A673 (cell line): Measurements from ENCODE around the gene LMNB1. TPM values are rescaled to one million over a fixed set of nuclear protein-coding genes. Genes with fewer than 3 reads are reported as not detected.

Source experiments
- BruUV-seq: library from RNA; stranded (reverse); fragments of 400-500 nt; replicated peaks from 2 replicates; lab custom pipeline; 2021; lab: Mats Ljungman, UMichigan
- CTCF ChIA-PET: fragments of 300-600 bp; sonication (Branson Sonifier 250); formaldehyde crosslinking; loops from one replicate; lab custom pipeline; 2022; ENCODE audit warnings: antibody characterized with exemption; lab: Charles Lee
- POLR2A ChIA-PET: fragments of 300-600 bp; sonication (Branson Sonifier 250); formaldehyde crosslinking; loops from one replicate; lab custom pipeline; 2022; ENCODE audit warnings: antibody characterized with exemption; ENCODE audit not compliant: low non-redundant PET; lab: Charles Lee
- DNase-seq: peaks from one replicate; pipeline ENCODE4 v3.0.0-alpha.2; 2015; ENCODE audit warnings: low spot score
- H3K27ac ChIP-seq: fragments of 200-600 bp; sonication (generic); 2 replicates; pipeline ENCODE4 v1.5.1; 2016; ENCODE audit warnings: mixed run types, low read depth, mild to moderate bottlenecking, mixed read lengths, antibody characterized with exemption, low read length; ENCODE audit not compliant: poor library complexity, severe bottlenecking
- H3K27me3 ChIP-seq: fragments of 200-600 bp; sonication (generic); replicated peaks from 2 replicates; pipeline ENCODE4 v1.6.1; 2017; ENCODE audit warnings: mixed run types, low read depth, mild to moderate bottlenecking, mixed read lengths, antibody characterized with exemption, low read length; ENCODE audit not compliant: insufficient read depth, poor library complexity
- H3K36me3 ChIP-seq: fragments of 200-600 bp; sonication (generic); 2 replicates; pipeline ENCODE4 v1.6.1; 2016; ENCODE audit warnings: mixed run types, mild to moderate bottlenecking, mixed read lengths, antibody characterized with exemption, low read length; ENCODE audit not compliant: insufficient read depth, poor library complexity, severe bottlenecking
- H3K4me1 ChIP-seq: fragments of 200-600 bp; sonication (generic); 2 replicates; pipeline ENCODE4 v1.6.1; 2017; ENCODE audit warnings: mixed run types, mild to moderate bottlenecking, mixed read lengths, antibody characterized with exemption, low read length; ENCODE audit not compliant: insufficient read depth, poor library complexity, severe bottlenecking
- H3K4me3 ChIP-seq: fragments of 200-600 bp; sonication (generic); 2 replicates; pipeline ENCODE4 v1.5.1; 2016; ENCODE audit warnings: low read depth, mixed run types, mild to moderate bottlenecking, mixed read lengths, low read length; ENCODE audit not compliant: poor library complexity, severe bottlenecking
- H3K9me3 ChIP-seq: fragments of 200-600 bp; sonication (generic); 2 replicates; pipeline ENCODE4 v1.6.1; 2016; ENCODE audit warnings: mixed run types, low read depth, mild to moderate bottlenecking, mixed read lengths, antibody characterized with exemption, low read length; ENCODE audit not compliant: poor library complexity, severe bottlenecking
- CTCF ChIP-seq: fragments of 300-800, 200-600 bp; sonication (generic); conservative IDR thresholded peaks from 2 replicates; pipeline ENCODE4 v1.5.1; 2017; ENCODE audit warnings: low read depth, mild to moderate bottlenecking, antibody characterized with exemption, low read length, moderate library complexity, mixed read lengths
- EZH2 ChIP-seq: fragments of 200-600 bp; sonication (generic); IDR thresholded peaks from 2 replicates; pipeline ENCODE4 v1.6.1; 2017; ENCODE audit warnings: borderline replicate concordance, low read depth, mild to moderate bottlenecking, mixed read lengths, antibody characterized with exemption, low read length; ENCODE audit not compliant: poor library complexity, severe bottlenecking
- intact Hi-C: fragments of 100-400 bp; cut with micrococcal nuclease; formaldehyde crosslinking; loops from one replicate; pipeline ENCODE4 v1.10.0; 2022; ENCODE audit not compliant: unreplicated experiment
- total RNA-seq: library from RNA; stranded (reverse); gene quantifications from 2 replicates; pipeline ENCODE4 v1.2.3, GENCODE V29; 2021

Gene LMNB1
- total RNA-seq, 1 experiment from 2014 or later, result 267 TPM

GRCh38 chr5:126830061-126830460 lies 53.1 kb downstream of the LMNB1 start:
- ChIA-PET POLR2A (no interaction called here), CTCF (no interaction called here)
- intact Hi-C loops, result no loop called here
- Histone ChIP-seq H3K4me3 (no peak overlapping the region), H3K27ac (no peak overlapping the region), H3K9me3 (no peaks in the 10 kb centered on the region), H3K27me3 (no peaks in the 10 kb centered on the region), H3K36me3 (peaks cover 99% of the 10 kb centered on the region), H3K4me1 (peaks cover 4% of the 10 kb centered on the region)
- TF ChIP-seq CTCF (no peak), EZH2 (no peak)
- no peak for DNase-seq
- no TSS peak for BruUV-seq

- peaks cover 98% of the 10 kb centered on the region for H3K36me3 ChIP-seq
- no TSS peak for BruUV-seq
- no peak for DNase-seq
- no peaks in the 10 kb centered on the region for H3K9me3 ChIP-seq
- no peak overlapping the region for H3K4me3 ChIP-seq
- no peak for TF ChIP-seq CTCF
- TF ChIP-seq EZH2, result no peak
- intact Hi-C loops, result no loop called here
- peaks cover 4% of the 10 kb centered on the region for H3K4me1 ChIP-seq
- no peak overlapping the region for H3K27ac ChIP-seq
- ChIA-PET POLR2A (no interaction called here), CTCF (no interaction called here)
- no peaks in the 10 kb centered on the region for H3K27me3 ChIP-seq
Measured at GRCh38 chr5:126831156-126831555, 54.2 kb downstream of the LMNB1 start.

- no peak for DNase-seq
- Histone ChIP-seq H3K4me1 (no peaks in the 10 kb centered on the region), H3K4me3 (no peak overlapping the region), H3K27me3 (no peaks in the 10 kb centered on the region), H3K27ac (no peak overlapping the region), H3K9me3 (no peaks in the 10 kb centered on the region), H3K36me3 (peaks cover 65% of the 10 kb centered on the region)
- no TSS peak for BruUV-seq
- ChIA-PET CTCF (no interaction called here), POLR2A (no interaction called here)
- TF ChIP-seq EZH2, result no peak
- TF ChIP-seq CTCF, result no peak
- intact Hi-C loops, result no loop called here
Measured at GRCh38 chr5:126836778-126837177, 59.8 kb downstream of the LMNB1 start.
